GM21526 (cell line): ENCODE results near the gene KCNK3.
"Not testable (repeated sequence)": the region's sequence is repeated elsewhere in the genome, so short reads cannot be mapped to it uniquely, and the experiment has no call there.

Experiments used
- ATAC-seq: cut with Tn5 transposase; IDR thresholded peaks from one replicate; pipeline ENCODE4 v1.9.1; 2021; ENCODE audit warnings: moderate library complexity; ENCODE audit not compliant: unreplicated experiment, low FRiP score

Gene KCNK3

DNA sequence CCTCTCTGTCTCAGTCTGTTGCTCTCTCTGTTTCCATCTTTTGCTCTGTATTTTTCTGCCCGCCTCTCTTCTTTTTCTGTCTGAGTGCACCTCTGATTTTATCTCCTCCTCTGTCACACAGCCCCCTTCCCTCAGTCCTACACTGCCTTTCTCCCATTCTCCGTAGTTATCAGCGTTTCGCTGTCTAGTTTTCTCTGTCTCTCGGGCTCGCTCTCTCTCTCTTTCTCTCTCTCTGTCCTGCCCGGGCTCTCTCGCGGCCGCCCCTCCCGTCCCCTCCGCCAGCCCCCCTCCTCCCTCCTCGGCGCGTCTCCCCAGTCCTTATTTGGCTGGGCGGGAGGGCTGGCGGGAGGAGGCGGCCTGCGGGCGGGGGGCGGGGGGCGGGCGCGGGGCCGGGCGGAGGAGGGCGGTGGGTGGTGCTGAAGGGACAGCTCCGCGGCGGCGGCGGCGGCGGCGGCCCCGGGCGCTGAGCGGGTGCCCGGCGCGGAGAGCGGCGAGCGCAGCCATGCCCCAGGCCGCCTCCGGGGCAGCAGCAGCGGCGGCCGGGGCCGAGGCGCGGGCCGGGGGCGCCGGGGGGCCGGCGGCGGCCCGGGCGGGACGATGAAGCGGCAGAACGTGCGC, at the start of gene KCNK3:
TSS of gene KCNK3 (plus strand) at position 444 of the 618 bp plus-strand sequence. CDS start at position 598, 154 bp downstream.
- no peak for ATAC-seq

DNA sequence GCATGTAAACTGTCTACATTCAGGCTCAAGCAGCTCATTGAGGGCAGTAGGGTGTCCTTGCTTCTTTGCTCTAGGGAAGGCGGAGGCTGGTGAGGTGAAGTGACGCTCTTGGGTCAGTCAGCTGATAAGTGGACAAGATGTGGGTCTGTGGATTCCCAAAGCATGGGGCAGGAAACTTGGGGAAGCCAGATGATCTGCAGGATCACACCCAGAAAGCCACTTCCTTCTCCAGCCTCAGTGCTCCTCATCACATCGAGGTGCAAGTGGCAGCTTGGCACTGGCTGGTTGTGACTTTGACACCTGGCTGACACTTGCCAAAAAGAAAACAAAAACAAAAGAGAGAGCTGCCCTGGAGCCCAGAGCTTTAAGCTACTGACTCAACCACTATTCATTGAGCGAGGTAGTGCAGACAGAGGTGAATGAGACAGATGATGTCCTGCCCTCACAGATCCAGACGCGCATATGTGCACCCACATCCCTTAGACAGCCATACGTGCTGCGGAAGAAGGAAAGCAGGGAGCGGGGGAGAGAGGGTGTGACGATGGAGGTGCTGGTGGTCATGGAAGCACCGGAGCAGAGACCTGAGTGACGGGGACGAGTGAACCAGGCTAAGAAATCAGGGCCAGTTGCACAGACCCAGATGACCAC, 48.2 kb upstream of the KCNK3 start:
- ATAC-seq: no peak

DNA sequence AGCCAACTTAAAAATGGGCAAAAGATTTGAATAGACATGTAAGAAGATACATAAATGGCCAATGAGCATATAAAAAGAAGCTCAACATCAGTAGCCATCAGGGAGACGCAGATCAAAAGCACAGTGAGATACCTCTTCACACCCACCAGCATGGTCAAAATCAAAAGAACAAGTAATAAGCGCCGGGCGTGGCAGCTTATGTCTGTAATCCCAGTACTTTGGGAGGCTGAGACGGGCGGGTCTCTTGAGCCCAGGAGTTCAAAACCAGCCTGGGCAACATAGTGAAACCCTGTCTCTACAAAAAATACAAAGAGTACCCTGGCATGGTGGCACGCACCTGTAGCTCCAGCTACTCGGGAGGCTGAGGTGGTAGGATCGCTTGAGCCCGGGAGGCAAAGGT, 46.8 kb upstream of the KCNK3 start:
- no peak for ATAC-seq

DNA sequence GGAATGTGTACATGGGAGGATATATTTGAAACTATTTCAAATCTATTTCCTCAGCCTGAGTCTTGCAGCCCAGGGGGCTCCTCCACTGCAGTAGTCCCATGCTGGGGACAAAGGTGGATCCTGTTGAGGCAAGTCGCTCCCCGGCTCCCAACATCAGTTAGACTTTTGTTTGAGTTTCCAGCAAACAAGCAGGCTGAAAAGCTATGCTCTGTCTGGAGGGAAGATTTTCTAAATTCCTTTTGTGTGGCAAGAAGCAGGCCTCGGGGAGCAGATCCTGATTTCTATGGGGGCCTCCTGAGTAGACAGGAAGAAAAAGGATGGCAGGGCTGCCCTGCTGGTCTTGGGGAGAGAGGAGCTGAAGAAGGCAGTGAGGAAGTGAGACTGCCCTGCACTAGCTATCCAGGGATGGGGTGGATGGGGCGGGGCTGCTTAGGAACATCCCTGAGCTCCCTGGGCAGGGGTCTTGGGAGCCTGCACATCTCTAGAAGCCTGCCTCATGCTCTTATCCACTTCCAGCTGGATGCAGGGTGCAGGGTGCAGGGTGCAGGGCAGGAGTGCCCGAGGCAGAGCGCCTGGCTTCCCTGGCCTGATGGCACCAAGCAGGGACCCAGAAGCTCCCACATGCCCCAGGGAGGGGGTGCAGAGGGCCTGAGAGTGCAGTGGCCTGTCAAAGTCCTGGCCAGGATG, 45.4 kb upstream of the KCNK3 start:
- no peak for ATAC-seq

DNA sequence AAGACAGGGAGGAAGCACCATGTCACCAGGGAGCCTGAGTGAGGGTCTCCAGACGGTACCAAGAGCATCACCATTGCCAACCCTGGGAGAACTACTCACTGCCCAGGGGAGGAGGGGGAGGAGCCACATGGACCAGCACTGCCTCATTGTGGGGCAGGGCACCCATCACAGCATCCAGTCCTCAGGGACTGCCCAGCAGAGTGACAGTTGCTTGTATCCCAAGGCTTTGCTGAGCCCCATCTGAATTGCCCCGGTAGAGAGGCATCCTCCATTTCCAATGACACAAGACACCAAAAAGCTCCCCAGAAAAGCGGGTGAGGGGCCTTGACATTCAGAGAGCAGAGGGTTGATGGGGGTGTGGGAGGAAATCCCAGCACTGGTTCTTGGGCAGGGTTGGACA, 44.5 kb upstream of the KCNK3 start:
- no peak for ATAC-seq

DNA sequence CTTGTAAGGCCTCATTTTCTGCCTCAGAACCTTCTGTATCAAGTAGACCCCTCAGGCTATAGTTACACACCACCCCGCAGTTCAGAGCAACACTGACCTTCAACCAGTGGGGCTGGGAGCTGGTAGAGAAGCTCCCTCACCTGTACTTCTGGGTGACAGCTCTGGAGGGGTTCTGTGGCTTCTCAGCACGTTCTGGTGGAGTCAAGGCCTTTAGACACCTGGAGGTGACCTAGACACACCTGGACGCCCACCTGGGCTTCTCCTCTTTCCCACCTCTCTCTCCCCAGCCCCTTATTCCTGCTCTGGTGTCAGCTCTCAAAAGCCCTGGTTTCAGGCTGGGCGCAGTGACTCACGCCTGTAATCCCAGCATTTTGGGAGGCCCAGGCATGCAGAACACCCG, 44.0 kb upstream of the KCNK3 start:
- ATAC-seq: no peak

DNA sequence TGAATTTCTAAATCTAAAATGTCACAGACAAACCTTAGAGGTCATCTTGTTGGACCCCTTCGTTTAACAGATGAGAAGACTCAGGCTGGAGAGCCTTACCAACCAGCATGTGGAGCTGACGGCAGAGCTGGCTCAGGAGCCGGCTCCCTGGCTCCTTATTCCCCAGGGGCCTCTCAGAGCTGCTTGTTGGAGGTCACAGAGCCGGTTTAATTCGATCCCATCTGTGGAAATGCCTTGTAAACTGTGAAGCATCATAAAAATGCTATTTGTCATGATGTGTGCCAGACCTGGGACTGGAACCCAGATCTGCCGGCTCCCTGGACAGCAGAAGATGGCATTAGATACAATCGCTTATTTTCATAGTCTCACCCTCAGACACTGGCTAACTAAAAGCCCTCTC, 43.2 kb upstream of the KCNK3 start:
- ATAC-seq: no peak

DNA sequence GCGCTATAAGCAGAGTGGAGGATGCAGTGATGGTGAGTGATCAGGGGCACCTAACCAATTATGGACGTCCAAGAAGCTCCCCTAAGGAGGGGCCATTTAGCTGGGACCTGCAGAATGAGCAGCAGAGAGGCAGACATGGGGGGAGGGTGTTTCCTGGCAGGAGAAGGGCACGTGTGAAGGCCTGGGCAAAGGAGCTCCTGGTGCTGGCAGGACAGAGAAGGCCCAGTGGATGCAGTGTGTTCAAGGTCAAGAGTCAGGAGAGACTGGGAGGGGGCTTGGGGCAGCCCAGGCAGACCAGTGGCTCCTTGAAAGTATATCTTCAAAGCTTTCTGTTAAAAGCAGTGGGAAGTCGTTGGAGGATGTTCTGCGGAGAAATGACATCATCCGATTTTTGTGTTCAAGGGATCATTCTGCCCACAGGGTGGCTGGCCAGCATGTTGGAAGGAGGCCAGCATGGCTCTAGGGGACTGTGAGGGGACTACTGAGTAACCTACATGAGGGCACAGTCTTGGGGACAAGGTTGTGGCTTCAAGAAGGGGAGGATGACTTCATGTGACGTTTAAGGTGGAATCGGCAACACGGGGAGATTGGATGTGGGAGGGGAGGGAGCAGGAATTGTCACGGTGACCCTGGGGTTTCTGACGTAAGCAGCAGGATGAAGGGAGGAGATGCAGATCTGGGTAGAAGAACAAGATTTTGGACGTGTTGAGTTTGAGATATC, 42.4 kb upstream of the KCNK3 start:
- no peak for ATAC-seq

DNA sequence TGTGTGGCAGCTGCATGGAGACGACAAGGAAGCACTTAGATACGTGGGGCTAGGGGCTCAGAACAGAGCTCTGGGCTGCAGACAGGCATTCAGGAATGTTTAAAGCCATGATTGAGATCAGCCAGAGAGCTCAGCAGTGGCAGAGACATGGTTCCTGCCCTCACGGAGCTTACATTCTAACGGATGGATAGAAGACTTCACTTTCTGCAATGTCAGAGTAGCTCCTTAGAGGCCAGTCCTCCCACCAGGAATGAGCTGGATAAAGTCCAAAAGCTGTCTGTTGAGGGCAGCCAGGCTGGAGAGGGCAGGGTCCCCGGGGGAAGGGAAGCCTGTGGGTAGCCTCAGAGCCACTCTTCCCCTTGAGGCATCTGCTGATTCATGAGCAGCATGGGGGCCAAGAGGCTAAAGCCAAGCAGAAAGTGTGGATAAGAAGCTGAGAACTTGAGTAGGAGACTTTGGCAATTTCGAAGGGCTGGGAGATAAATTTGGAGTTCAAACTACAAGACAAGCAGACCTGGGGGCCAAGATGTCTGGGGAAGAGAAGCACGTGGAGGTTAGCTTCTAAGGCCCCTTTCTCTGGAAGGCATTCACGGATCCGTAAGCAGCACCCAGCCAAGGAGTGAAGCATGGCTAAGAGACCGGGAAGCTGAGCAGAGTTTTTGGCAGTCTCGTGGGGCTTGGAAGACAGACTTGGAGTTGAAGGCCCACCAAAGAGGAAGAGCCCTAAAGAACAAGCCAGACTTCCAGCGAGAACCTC, 41.6 kb upstream of the KCNK3 start:
- ATAC-seq: no peak

DNA sequence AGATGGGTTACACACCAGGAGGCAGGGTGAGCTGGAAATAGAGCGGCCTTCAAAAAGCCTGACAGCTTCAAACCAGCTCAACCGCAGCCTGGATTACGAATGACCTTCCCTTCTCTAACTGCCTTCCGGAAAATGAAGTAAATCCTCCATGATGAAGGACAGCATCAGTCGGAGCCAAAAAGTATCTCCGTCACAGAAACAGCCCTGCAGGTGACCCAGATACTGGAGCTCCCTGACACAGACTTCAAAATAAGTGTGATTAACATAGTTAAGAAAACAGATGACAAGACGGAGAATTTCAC, 41.1 kb upstream of the KCNK3 start:
- no peak for ATAC-seq

DNA sequence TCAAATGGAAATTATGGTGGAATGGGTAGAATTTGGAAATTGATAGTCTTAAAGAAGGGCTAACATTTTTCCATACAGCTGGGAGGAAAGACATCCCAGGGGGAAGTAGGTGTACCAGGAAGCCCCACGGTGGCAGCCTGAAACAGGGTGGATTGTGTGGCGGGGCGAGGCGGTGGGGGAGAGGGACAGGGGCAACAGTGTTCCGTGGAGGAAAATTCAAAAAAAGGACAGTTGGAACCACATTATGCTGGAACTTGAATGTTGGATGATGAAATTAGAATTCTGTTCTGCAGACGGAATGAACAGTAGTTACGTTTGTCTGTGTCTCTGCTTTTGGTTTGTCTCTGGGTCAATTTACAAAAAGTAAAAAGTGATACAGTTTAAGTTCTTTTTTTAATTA, 40.7 kb upstream of the KCNK3 start:
- ATAC-seq: no peak

DNA sequence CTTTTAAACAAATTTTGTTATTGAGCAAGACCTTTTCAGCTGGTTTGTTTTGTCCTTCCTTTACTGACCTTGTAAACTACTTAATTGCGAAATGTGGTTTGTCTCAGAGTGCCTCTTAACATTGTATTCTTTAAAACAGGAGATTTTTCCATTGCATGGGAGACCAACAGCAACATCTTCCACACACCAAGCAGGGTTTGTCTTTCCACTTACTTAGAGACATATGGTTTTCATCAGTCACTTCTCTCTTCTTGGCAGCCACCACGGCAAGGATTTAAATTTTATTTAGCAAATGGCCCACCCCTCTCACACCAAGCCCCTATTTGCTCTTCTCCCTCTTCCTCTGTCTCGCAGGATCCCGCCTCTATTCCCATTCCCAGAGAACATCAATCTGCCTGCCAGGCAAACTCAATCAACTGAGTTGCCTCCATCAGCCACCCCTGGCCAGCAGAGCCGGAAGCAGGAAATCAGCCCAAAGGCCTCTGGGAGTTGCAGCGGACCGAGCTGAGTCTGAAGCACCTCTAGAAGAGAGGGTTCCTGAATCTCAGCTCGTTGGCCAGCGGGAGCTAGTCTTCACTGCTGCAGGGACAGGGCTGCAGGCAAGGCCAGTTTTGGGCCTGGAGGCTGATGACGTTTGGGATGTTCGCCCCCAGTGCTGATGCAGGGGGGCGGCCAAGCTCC, 40.0 kb upstream of the KCNK3 start:
- no peak for ATAC-seq

DNA sequence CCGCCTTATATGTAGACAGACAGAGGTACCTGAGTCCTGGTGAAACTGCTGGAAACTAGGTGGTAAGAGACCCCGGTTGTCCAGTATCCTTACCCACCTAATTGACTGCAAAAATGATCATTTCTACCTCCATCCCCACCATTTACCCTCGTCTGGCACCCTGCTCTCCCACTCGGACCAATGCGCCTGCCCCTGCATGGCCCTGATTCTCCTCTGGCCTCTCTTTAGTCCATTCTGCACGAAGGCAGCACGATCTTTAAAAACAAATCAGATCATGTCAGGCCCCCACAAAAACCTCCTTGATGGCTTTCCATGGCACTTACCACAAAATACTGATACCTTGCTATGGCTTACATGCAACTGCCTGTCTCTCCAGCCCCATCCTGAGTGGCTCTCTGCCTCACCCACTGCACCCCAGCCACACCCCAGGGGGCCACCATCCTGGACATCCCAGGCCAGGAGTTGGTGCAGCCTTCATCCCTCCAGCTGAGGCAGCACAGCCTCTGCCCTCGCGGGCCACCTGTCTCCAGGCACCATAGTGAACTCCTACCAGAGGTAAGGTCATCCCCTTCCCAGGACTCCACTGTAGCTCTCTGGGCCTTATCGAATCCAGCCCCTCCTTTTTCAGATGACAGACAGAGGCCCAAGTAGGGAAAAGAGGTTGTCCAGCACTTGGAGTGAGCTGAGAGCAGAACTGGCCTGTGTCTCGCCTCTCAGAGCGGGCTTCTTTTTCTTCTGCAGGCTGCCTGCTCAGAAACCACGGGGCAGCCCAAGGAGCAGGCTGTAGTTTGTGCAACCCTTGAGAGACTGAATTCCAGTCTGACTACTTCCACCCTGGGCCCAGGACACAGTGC, 39.1 kb upstream of the KCNK3 start:
- no peak for ATAC-seq

DNA sequence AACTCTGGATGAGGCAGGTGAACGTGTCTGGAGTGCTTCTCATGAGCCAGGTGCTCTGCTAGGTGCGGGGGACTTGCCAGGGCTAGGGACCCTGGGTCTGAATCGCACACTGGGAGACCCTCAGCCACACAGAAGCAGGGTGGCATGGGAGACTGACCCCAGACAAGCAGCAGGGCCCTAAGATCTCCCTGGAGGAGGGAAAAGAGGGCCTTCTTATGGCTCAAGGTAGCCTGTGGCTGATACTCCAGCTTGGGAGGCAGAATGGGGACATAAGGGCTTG, 38.5 kb upstream of the KCNK3 start:
- ATAC-seq: no peak

DNA sequence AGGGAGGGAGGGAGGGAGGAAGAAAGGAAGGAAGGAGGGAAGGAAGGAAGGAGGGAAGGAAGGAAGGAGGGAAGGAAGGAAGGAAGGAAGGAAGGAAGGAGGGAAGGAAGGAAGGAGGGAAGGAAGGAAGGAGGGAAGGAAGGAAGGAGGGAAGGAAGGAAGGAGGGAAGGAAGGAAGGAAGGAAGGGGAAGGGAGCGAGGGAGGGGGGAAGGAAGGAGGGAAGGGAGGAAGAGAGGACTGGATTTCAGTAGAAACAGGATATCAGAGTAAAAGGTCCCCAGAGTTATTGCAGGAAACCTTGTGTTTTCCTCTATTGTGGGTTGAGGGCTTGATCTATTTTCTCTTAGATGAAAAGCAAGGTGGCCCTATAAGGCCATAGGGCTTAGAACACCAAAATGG, 37.4 kb upstream of the KCNK3 start:
- ATAC-seq: not testable (repeated sequence)

DNA sequence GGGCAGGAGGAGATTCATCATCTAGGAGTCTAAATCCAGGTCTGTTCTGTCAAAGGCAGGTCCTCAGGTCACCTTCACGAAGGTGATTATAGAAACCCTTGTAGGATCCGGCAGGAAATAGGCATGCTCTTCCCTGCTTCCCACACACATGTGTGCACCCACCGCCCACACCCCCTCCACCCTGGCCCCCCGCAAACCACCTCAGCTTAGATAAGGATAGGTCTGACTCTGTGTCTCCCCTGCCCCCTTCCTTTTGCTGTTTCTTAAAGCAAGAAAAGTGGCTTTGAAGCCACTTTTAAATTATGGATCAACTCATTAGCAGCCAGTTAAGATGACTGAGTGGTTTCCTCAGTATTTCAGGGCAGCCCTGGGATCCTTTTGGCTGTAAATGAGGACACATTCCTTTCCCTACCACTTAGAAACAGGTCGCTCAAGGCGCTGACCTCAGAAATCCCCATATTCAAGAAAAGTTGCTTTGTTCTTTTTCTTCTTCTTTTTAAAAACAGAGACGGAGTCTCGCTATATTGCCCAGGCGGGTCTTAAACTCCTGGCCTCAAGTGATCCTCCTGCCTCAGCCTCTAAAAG, 36.8 kb upstream of the KCNK3 start:
- ATAC-seq: no peak

DNA sequence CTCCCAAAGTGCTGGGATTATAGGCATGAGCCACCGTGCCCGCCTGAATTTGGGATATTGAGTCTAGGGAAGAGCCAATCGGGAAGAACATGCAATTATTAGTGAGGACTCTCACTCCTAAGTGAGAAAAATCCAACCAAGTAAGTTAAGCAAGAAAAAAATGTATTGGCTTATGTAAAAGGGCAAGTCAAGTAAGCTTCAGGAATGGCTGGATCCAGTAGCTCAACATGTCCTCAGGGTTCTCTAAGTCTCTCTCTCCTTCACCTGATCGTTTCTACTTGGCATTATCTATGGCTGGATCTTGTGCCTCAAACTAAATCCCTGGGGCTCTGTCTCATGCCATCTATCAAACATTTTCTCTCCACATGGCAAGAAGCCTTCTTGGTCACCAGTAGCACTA, 35.3 kb upstream of the KCNK3 start:
- ATAC-seq: no peak

DNA sequence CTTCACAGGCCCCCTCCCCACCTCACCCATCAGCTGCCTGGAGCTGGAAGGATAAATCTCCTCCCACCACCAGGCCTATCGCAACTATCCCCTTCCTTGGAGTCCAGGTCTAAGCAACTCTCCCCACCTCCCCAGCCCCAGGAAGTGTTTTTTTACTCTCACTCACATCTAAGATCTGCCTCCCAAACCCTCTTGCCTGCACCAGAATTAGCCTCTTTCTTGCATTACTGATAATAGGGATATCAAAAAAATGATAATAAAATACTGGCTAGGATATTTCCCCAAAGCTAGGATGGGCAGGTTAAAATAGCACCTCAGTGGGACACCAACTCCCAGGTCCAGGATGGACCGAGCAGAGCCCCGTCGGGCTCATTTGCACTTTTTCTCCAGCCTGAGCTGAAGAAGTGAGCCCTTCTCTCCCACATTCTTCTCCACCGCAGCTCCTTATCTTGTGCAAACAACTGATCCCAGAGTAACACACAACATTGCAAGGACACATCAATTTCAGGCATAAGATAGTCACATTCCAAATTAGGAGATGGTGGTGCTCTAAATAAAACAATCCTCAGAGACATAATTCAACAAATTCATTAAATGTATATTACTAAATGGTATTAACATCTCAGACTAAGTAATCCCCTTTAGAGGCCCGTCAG, 33.7 kb upstream of the KCNK3 start:
- no peak for ATAC-seq
